H9 (cell line): ENCODE results near the gene DNAAF1. TPM values are rescaled to one million over a fixed set of nuclear protein-coding genes. Genes with fewer than 3 reads are reported as not detected.

Source experiments
- DNase-seq: peaks from one replicate; pipeline ENCODE4 v3.0.0-alpha.2; 2017
- H2AFZ ChIP-seq: one replicate; pipeline ENCODE4 v1.6.1; 2013; ENCODE audit warnings: mild to moderate bottlenecking, low read length, control low read depth, moderate library complexity
- H2AK5ac ChIP-seq: 2 replicates; pipeline ENCODE4 v1.6.1; 2013; ENCODE audit warnings: low read length, control low read depth, mixed read lengths; ENCODE audit not compliant: insufficient read length
- H2BK120ac ChIP-seq: one replicate; pipeline ENCODE4 v1.6.1; 2013; ENCODE audit warnings: low read depth, mild to moderate bottlenecking, low read length, control low read depth, inconsistent platforms; ENCODE audit not compliant: poor library complexity, severe bottlenecking
- H2BK12ac ChIP-seq: 2 replicates; pipeline ENCODE4 v1.6.1; 2013; ENCODE audit warnings: low read length, control low read depth, mixed read lengths, low read depth; ENCODE audit not compliant: insufficient read length
- H2BK15ac ChIP-seq: 2 replicates; pipeline ENCODE4 v1.6.1; 2013; ENCODE audit warnings: low read depth, low read length, control low read depth
- H2BK20ac ChIP-seq: one replicate; pipeline ENCODE4 v1.6.1; 2013; ENCODE audit warnings: low read depth, mild to moderate bottlenecking, low read length, control low read depth, inconsistent platforms; ENCODE audit not compliant: poor library complexity, severe bottlenecking
- H2BK5ac ChIP-seq: 2 replicates; pipeline ENCODE4 v1.6.1; 2013; ENCODE audit warnings: low read length, control low read depth, mixed read lengths; ENCODE audit not compliant: insufficient read length
- H3K14ac ChIP-seq: 2 replicates; pipeline ENCODE4 v1.6.1; 2013; ENCODE audit warnings: low read length, control low read depth; ENCODE audit not compliant: insufficient read depth
- H3K18ac ChIP-seq: 2 replicates; pipeline ENCODE4 v1.6.1; 2013; ENCODE audit warnings: low read depth, mild to moderate bottlenecking, mixed read lengths, low read length, control low read depth; ENCODE audit not compliant: insufficient read length
- H3K23ac ChIP-seq: 2 replicates; pipeline ENCODE4 v1.6.1; 2013; ENCODE audit warnings: low read length, control low read depth, mixed read lengths, low read depth; ENCODE audit not compliant: insufficient read length
- H3K23me2 ChIP-seq: 2 replicates; pipeline ENCODE4 v1.6.1; 2013; ENCODE audit warnings: low read depth, mild to moderate bottlenecking, mixed read lengths, low read length, control low read depth; ENCODE audit not compliant: insufficient read length, poor library complexity, severe bottlenecking
- H3K27ac ChIP-seq: 2 replicates; pipeline ENCODE4 v1.5.1; 2013; ENCODE audit warnings: low read length, control low read depth, mixed read lengths, low read depth; ENCODE audit not compliant: insufficient read length
- H3K27me3 ChIP-seq: 2 replicates; pipeline ENCODE4 v1.6.1; 2013; ENCODE audit warnings: low read length, control low read depth, inconsistent platforms; ENCODE audit not compliant: insufficient read depth
- H3K4ac ChIP-seq: 2 replicates; pipeline ENCODE4 v1.6.1; 2013; ENCODE audit warnings: low read depth, mild to moderate bottlenecking, control low read depth, inconsistent platforms, low read length, moderate library complexity
- H3K4me1 ChIP-seq: 2 replicates; pipeline ENCODE4 v1.6.1; 2013; ENCODE audit warnings: low read length, control low read depth, inconsistent platforms; ENCODE audit not compliant: insufficient read depth
- H3K4me2 ChIP-seq: 2 replicates; pipeline ENCODE4 v1.6.1; 2013; ENCODE audit warnings: low read length, control low read depth, mixed read lengths; ENCODE audit not compliant: insufficient read length, insufficient read depth
- H3K56ac ChIP-seq: 2 replicates; pipeline ENCODE4 v1.6.1; 2013; ENCODE audit warnings: low read depth, mild to moderate bottlenecking, mixed read lengths, low read length, control low read depth; ENCODE audit not compliant: insufficient read length
- H3K79me1 ChIP-seq: 2 replicates; pipeline ENCODE4 v1.6.1; 2013; ENCODE audit warnings: low read depth, mild to moderate bottlenecking, moderate library complexity, low read length, control low read depth, inconsistent platforms; ENCODE audit not compliant: insufficient read depth, poor library complexity, severe bottlenecking
- H3K79me2 ChIP-seq: 2 replicates; pipeline ENCODE4 v1.6.1; 2013; ENCODE audit warnings: low read length, control low read depth, inconsistent platforms; ENCODE audit not compliant: insufficient read depth
- H3K9ac ChIP-seq: 2 replicates; pipeline ENCODE4 v1.6.1; 2013; ENCODE audit warnings: low read length, control low read depth, mixed read lengths; ENCODE audit not compliant: insufficient read length; ENCODE audit errors: extremely low read depth
- H3K9me3 ChIP-seq: one replicate; pipeline ENCODE4 v1.6.1; 2013; ENCODE audit warnings: low read depth, low read length, inconsistent platforms; ENCODE audit not compliant: control insufficient read depth
- H3T11ph ChIP-seq: one replicate; pipeline ENCODE4 v1.6.1; 2013; ENCODE audit warnings: mild to moderate bottlenecking, low read length, control low read depth, inconsistent platforms
- H4K20me1 ChIP-seq: one replicate; pipeline ENCODE4 v1.6.1; 2013; ENCODE audit not compliant: control insufficient read depth, insufficient read length, insufficient read depth
- H4K5ac ChIP-seq: 2 replicates; pipeline ENCODE4 v1.6.1; 2013; ENCODE audit warnings: low read depth, mild to moderate bottlenecking, mixed read lengths, low read length, control low read depth; ENCODE audit not compliant: insufficient read length
- H4K8ac ChIP-seq: replicated peaks from 2 replicates; pipeline ENCODE4 v1.6.1; 2013; ENCODE audit warnings: low read length, control low read depth, mixed read lengths, low read depth; ENCODE audit not compliant: insufficient read length
- H4K91ac ChIP-seq: 2 replicates; pipeline ENCODE4 v1.6.1; 2013; ENCODE audit warnings: low read depth, mild to moderate bottlenecking, moderate library complexity, mixed read lengths, low read length, control low read depth; ENCODE audit not compliant: insufficient read length
- H3K27ac Mint-ChIP-seq, 3 experiments: 2 replicates in 2 of 3; 3 replicates in 1 of 3; pipeline ENCODE4 v1.8.0; 2020 to 2021; ENCODE audit warnings: mixed read lengths in 3 of 3, mild to moderate bottlenecking in 1 of 3, moderate library complexity in 1 of 3
- H3K27me3 Mint-ChIP-seq: 2 replicates; pipeline ENCODE4 v1.8.0; 2021; ENCODE audit warnings: low read depth, mild to moderate bottlenecking, moderate library complexity, mixed read lengths
- H3K36me3 Mint-ChIP-seq, 3 experiments: 2 replicates in 2 of 3; 3 replicates in 1 of 3; pipeline ENCODE4 v1.8.0; 2020 to 2021; ENCODE audit warnings: low read depth in 3 of 3, mixed read lengths in 3 of 3; ENCODE audit not compliant: insufficient read depth in 1 of 3
- H3K4me1 Mint-ChIP-seq, 2 experiments: 2 replicates each; pipeline ENCODE4 v1.8.0; 2020; ENCODE audit warnings: mixed read lengths in 2 of 2
- H3K4me3 Mint-ChIP-seq, 2 experiments: 2 replicates in 1 of 2; 3 replicates in 1 of 2; pipeline ENCODE4 v1.8.0; 2020 to 2021; ENCODE audit warnings: mild to moderate bottlenecking in 2 of 2, mixed read lengths in 2 of 2, moderate library complexity in 1 of 2
- H3K9me3 Mint-ChIP-seq, 2 experiments: 2 replicates in 1 of 2; 3 replicates in 1 of 2; pipeline ENCODE4 v1.8.0; 2020; ENCODE audit warnings: mild to moderate bottlenecking in 2 of 2, mixed read lengths in 2 of 2, moderate library complexity in 1 of 2
- CTCF ChIP-seq: fragments of 200-600 bp; sonication (generic); conservative IDR thresholded peaks from 3 replicates; pipeline ENCODE4 v1.8.0; 2021; ENCODE audit warnings: antibody characterized with exemption, mild to moderate bottlenecking
- WGBS: extraction: QIAGEN DNeasy Blood & Tissue Kit; methylation state at CpG from one replicate; pipeline ENCODE4 v1.1.7; 2013; ENCODE audit warnings: missing lambda C conversion rate, low lambda C conversion rate, mixed read lengths; ENCODE audit not compliant: insufficient read length; ENCODE audit errors: extremely low coverage; 5-methylcytosine and 5-hydroxymethylcytosine counted together
- total RNA-seq: library from RNA; stranded (reverse); gene quantifications from 2 replicates; pipeline ENCODE4 v1.2.1, GENCODE V29; 2021

The DNAAF1 gene
- total RNA-seq, 1 experiment from 2014 or later, result not detected

DNA sequence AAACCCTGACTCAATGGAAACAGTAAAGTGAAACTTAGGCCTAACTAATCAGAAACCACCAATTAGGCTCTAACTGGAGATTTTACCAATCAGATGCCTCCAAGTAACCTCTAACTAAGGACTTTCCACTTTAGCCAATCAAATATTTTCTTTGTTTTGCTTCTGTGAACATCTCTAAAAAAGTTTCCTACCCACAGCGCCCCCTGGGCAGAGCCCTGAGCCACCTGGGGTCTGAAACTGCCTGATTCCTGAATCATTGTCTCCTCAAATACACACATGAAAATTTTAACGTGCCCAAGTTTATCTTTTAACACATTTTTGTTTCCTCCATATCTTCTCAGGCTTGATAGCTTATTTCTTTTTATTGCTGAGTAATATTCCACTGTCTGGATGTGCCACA, 64.9 kb downstream of the DNAAF1 start:
- H3K27me3 ChIP-seq, result no peaks in the 10 kb centered on the region
- no peak for DNase-seq

More for the DNA sequence above, 64.9 kb downstream of the DNAAF1 start:
- Histone ChIP-seq H2BK120ac (no peak overlapping the region), H3K4me2 (no peak overlapping the region), H3T11ph (no peak overlapping the region), H2BK12ac (no peak overlapping the region), H3K14ac (no peak overlapping the region), H3K23ac (no peak overlapping the region), H2BK15ac (no peak overlapping the region), H4K5ac (no peak overlapping the region), H3K79me1 (no peaks in the 10 kb centered on the region), H4K91ac (no peak overlapping the region), H2BK20ac (no peak overlapping the region), H3K9me3 (no peaks in the 10 kb centered on the region), H3K56ac (no peak overlapping the region), H3K4ac (no peak overlapping the region), H4K20me1 (no peaks in the 10 kb centered on the region), H2AK5ac (no peak overlapping the region), H3K9ac (no peak overlapping the region), H2BK5ac (no peak overlapping the region), H4K8ac (no peak overlapping the region), H3K79me2 (no peaks in the 10 kb centered on the region), H3K27ac (no peak overlapping the region), H3K18ac (no peak overlapping the region), H3K4me1 (no peaks in the 10 kb centered on the region), H2AFZ (no peak overlapping the region), H3K23me2 (no peaks in the 10 kb centered on the region)
- Mint-ChIP-seq H3K36me3 (no peaks in the 10 kb centered on the region), H3K27ac (no peak overlapping the region), H3K27me3 (peaks cover 3% of the 10 kb centered on the region), H3K4me1 (peaks cover 5 to 12% of the 10 kb centered on the region in 2 experiments), H3K9me3 (no peaks in the 10 kb centered on the region), H3K4me3 (no peak overlapping the region)
- WGBS, result no CpG with 5 or more reads among the region's 2 CpGs
- TF ChIP-seq CTCF, result peak; percentile 36; the same call in 2 of the 3 replicates
